GM04504 (cell line): ENCODE results near the gene NRAP.

Experiments used
- DNase-seq: peaks from one replicate; pipeline ENCODE4 v3.0.0-alpha.2; 2012; ENCODE audit warnings: low read depth

Gene NRAP

GRCh38 chr10:113605268-113605978, 58.4 kb downstream of the NRAP start:
- no peak for DNase-seq

GRCh38 chr10:113604572-113604971, 59.3 kb downstream of the NRAP start:
- no peak for DNase-seq

GRCh38 chr10:113603057-113603777, 60.6 kb downstream of the NRAP start:
- no peak for DNase-seq

GRCh38 chr10:113600569-113600968, 63.3 kb downstream of the NRAP start:
- no peak for DNase-seq

- no peak for DNase-seq
Measured at GRCh38 chr10:113594652-113595051, 69.2 kb downstream of the NRAP start.

- no peak for DNase-seq
Measured at GRCh38 chr10:113592380-113592779, 71.5 kb downstream of the NRAP start.

GRCh38 chr10:113590581-113590980, 73.3 kb downstream of the NRAP start:
- no peak for DNase-seq

GRCh38 chr10:113589201-113589770, 74.6 kb downstream of the NRAP start:
- no peak for DNase-seq

- no peak for DNase-seq
Measured at GRCh38 chr10:113585949-113586348, 77.9 kb downstream of the NRAP start.

- DNase-seq = no peak
Measured at GRCh38 chr10:113583571-113583970, 80.3 kb downstream of the NRAP start.

- no peak for DNase-seq
Measured at GRCh38 chr10:113581092-113581491, 82.7 kb downstream of the NRAP start.

- DNase-seq = no peak
Measured at GRCh38 chr10:113578773-113579172, 85.1 kb downstream of the NRAP start.

- DNase-seq = no peak
Measured at GRCh38 chr10:113576852-113577251, 87.0 kb downstream of the NRAP start.

GRCh38 chr10:113573368-113573767, 90.5 kb downstream of the NRAP start:
- DNase-seq = no peak

GRCh38 chr10:113572520-113573290, 91.1 kb downstream of the NRAP start:
- DNase-seq = no peak

- DNase-seq = no peak
Measured at GRCh38 chr10:113569576-113569975, 94.3 kb downstream of the NRAP start.

GRCh38 chr10:113566888-113567287, 97.0 kb downstream of the NRAP start:
- no peak for DNase-seq

GRCh38 chr10:113565364-113565763, 98.5 kb downstream of the NRAP start:
- DNase-seq = no peak

- DNase-seq = peak; percentile 33
Measured at GRCh38 chr10:113563306-113564088, 100.3 kb downstream of the NRAP start.

GRCh38 chr10:113562704-113563103, 101.1 kb downstream of the NRAP start:
- DNase-seq = no peak

- no peak for DNase-seq
Measured at GRCh38 chr10:113562069-113562468, 101.8 kb downstream of the NRAP start.

GRCh38 chr10:113561214-113561613, 102.6 kb downstream of the NRAP start:
- no peak for DNase-seq
